WTC11 (cell line): ENCODE results near the gene FOXRED1. TPM values are rescaled to one million over a fixed set of nuclear protein-coding genes. Genes with fewer than 3 reads are reported as not detected.

Experiments used
- ATAC-seq: fragments of 200-7000 bp; cut with Tn5 transposase; 2 replicates; pipeline ENCODE4 v1.10.0; 2021; ENCODE audit warnings: mild to moderate bottlenecking, moderate library complexity
- CTCF ChIA-PET: fragments of 300-600 bp; sonication (Branson Sonifier 250); formaldehyde crosslinking; loops from one replicate; lab custom pipeline; 2021; ENCODE audit warnings: antibody characterized with exemption; lab: Charles Lee
- POLR2A ChIA-PET: fragments of 350-600 bp; sonication (Branson Sonifier 250); formaldehyde crosslinking; loops from one replicate; lab custom pipeline; 2021; ENCODE audit warnings: antibody characterized with exemption; lab: Charles Lee
- DNase-seq: peaks from one replicate; pipeline ENCODE4 v3.0.0; 2021; ENCODE audit warnings: low spot score
- H3K27ac Mint-ChIP-seq: 2 replicates; pipeline ENCODE4 v1.8.0; 2021; ENCODE audit warnings: mixed read lengths
- H3K27me3 Mint-ChIP-seq: 2 replicates; pipeline ENCODE4 v1.8.0; 2021; ENCODE audit warnings: low read depth, mild to moderate bottlenecking, moderate library complexity, mixed read lengths
- H3K36me3 Mint-ChIP-seq: 2 replicates; pipeline ENCODE4 v1.8.0; 2021; ENCODE audit warnings: mixed read lengths
- H3K4me1 Mint-ChIP-seq: 2 replicates; pipeline ENCODE4 v1.8.0; 2022; ENCODE audit warnings: mixed read lengths
- H3K4me3 Mint-ChIP-seq: 2 replicates; pipeline ENCODE4 v1.8.0; 2021; ENCODE audit warnings: mild to moderate bottlenecking, moderate library complexity, mixed read lengths
- H3K9me3 Mint-ChIP-seq: 2 replicates; pipeline ENCODE4 v1.8.0; 2021; ENCODE audit warnings: mixed read lengths
- AFF4 ChIP-seq: sonication (generic); formaldehyde crosslinking; IDR thresholded peaks from 2 replicates; pipeline ENCODE4 v1.8.1; 2023; ENCODE audit warnings: mild to moderate bottlenecking, missing genetic modification reagents, borderline replicate concordance
- ARID4B ChIP-seq: sonication (generic); formaldehyde crosslinking; IDR thresholded peaks from 2 replicates; pipeline ENCODE4 v1.8.0; 2023; ENCODE audit warnings: missing genetic modification reagents, mild to moderate bottlenecking, borderline replicate concordance
- ATF3 ChIP-seq: sonication (generic); formaldehyde crosslinking; conservative IDR thresholded peaks from 2 replicates; pipeline ENCODE4 v1.8.1; 2022; ENCODE audit warnings: mild to moderate bottlenecking, missing genetic modification reagents
- ETV6 ChIP-seq: sonication (generic); formaldehyde crosslinking; IDR thresholded peaks from 2 replicates; pipeline ENCODE4 v1.8.1; 2022; ENCODE audit warnings: mild to moderate bottlenecking, missing genetic modification reagents
- FOXK1 ChIP-seq: sonication (generic); formaldehyde crosslinking; IDR thresholded peaks from 2 replicates; pipeline ENCODE4 v1.8.0; 2022; ENCODE audit warnings: mild to moderate bottlenecking, moderate library complexity, missing genetic modification reagents
- GTF2I ChIP-seq: fragments of 250-450 bp; sonication (Bioruptor Pico); conservative IDR thresholded peaks from 2 replicates; pipeline ENCODE4 v1.4.0; 2021; ENCODE audit warnings: mild to moderate bottlenecking
- HMGA2 ChIP-seq: fragments of 250-450 bp; sonication (Bioruptor Pico); IDR thresholded peaks from 2 replicates; pipeline ENCODE4 v1.4.0; 2021; ENCODE audit warnings: mild to moderate bottlenecking, moderate library complexity
- HMGXB4 ChIP-seq: sonication (generic); formaldehyde crosslinking; IDR thresholded peaks from 2 replicates; pipeline ENCODE4 v1.8.1; 2023; ENCODE audit warnings: mild to moderate bottlenecking, moderate library complexity, missing genetic modification reagents
- JUN ChIP-seq: sonication (generic); formaldehyde crosslinking; IDR thresholded peaks from 2 replicates; pipeline ENCODE4 v1.8.0; 2023; ENCODE audit warnings: mild to moderate bottlenecking, missing genetic modification reagents
- MYBL2 ChIP-seq: sonication (generic); formaldehyde crosslinking; IDR thresholded peaks from 2 replicates; pipeline ENCODE4 v1.8.1; 2023; ENCODE audit warnings: mild to moderate bottlenecking, moderate library complexity, missing genetic modification reagents
- RORB ChIP-seq: fragments of 250-450 bp; sonication (Bioruptor Pico); IDR thresholded peaks from 2 replicates; pipeline ENCODE4 v1.9.0; 2021; ENCODE audit warnings: mild to moderate bottlenecking
- ZNF121 ChIP-seq: sonication (generic); formaldehyde crosslinking; IDR thresholded peaks from 2 replicates; pipeline ENCODE4 v1.8.0; 2023; ENCODE audit warnings: missing genetic modification reagents
- ZNF416 ChIP-seq: fragments of 250-450 bp; sonication (Bioruptor Pico); IDR thresholded peaks from 2 replicates; pipeline ENCODE4 v1.9.0; 2021; ENCODE audit warnings: mild to moderate bottlenecking, inconsistent platforms
- ZNF423 ChIP-seq: fragments of 250-450 bp; sonication (Bioruptor Pico); IDR thresholded peaks from 2 replicates; pipeline ENCODE4 v2.1.2; 2022; ENCODE audit warnings: mild to moderate bottlenecking, moderate library complexity
- ZNF512 ChIP-seq: sonication (generic); formaldehyde crosslinking; IDR thresholded peaks from 2 replicates; pipeline ENCODE4 v1.8.1; 2022; ENCODE audit warnings: missing genetic modification reagents, borderline replicate concordance
- total RNA-seq: library from RNA; stranded (reverse); gene quantifications from 3 replicates; pipeline ENCODE4 v1.2.3, GENCODE V29; 2021
- TF ChIP-seq, protein P1 (sequence below): sonication (generic); formaldehyde crosslinking; IDR thresholded peaks from 2 replicates; pipeline ENCODE4 v1.8.1; 2022; ENCODE audit warnings: mild to moderate bottlenecking, moderate library complexity, missing genetic modification reagents
- TF ChIP-seq, protein P2 (sequence below): fragments of 250-450 bp; sonication (Bioruptor Pico); IDR thresholded peaks from 2 replicates; pipeline ENCODE4 v1.9.0; 2021; ENCODE audit warnings: mild to moderate bottlenecking, borderline replicate concordance

FOXRED1 gene
- total RNA-seq, 1 experiment from 2014 or later, result 61.9 TPM

DNA sequence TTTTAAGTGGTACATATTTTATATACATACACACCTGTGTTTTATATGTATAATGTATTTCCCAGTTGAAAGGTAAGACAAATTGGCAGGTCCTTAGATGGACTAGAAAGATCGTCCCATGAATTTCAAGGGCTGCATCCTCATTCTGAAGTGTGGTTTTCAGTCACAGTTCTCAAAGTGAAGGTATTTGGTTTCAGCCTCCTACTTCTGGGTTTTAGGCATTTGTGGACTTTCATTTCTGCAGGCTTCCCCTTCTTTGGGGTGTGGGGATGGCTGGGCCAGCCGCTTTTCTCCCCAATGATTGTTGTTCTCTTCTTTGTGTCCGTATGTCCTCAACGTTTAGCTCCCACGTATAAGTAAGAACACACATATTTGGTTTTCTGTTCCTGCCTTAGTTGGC lies 44.9 kb downstream of the FOXRED1 start:
- Mint-ChIP-seq H3K4me1 (no peaks in the 10 kb centered on the region), H3K9me3 (peaks cover 5% of the 10 kb centered on the region; the same call in 1 of the 2 replicates), H3K27ac (no peak overlapping the region), H3K36me3 (peaks cover 33% of the 10 kb centered on the region), H3K27me3 (no peaks in the 10 kb centered on the region), H3K4me3 (no peak overlapping the region)
- TF ChIP-seq AFF4 (no peak), FOXK1 (CRISPR knock-in tag) (no peak), ZNF512 (CRISPR knock-in tag) (no peak), GTF2I (CRISPR knock-in tag) (no peak), MYBL2 (CRISPR knock-in tag) (no peak), ZNF423 (CRISPR knock-in tag) (no peak), ARID4B (CRISPR knock-in tag) (no peak), ETV6 (CRISPR knock-in tag) (no peak), ZNF121 (CRISPR knock-in tag) (no peak), HMGA2 (CRISPR knock-in tag) (no peak), HMGXB4 (CRISPR knock-in tag) (no peak), ZNF416 (CRISPR knock-in tag) (no peak), RORB (CRISPR knock-in tag) (no peak), ATF3 (CRISPR knock-in tag) (no peak), JUN (CRISPR knock-in tag) (no peak)
- TF ChIP-seq, protein P1, sequence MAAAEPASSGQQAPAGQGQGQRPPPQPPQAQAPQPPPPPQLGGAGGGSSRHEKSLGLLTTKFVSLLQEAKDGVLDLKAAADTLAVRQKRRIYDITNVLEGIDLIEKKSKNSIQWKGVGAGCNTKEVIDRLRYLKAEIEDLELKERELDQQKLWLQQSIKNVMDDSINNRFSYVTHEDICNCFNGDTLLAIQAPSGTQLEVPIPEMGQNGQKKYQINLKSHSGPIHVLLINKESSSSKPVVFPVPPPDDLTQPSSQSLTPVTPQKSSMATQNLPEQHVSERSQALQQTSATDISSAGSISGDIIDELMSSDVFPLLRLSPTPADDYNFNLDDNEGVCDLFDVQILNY (CRISPR knock-in tag), result no peak
- TF ChIP-seq, protein P2, sequence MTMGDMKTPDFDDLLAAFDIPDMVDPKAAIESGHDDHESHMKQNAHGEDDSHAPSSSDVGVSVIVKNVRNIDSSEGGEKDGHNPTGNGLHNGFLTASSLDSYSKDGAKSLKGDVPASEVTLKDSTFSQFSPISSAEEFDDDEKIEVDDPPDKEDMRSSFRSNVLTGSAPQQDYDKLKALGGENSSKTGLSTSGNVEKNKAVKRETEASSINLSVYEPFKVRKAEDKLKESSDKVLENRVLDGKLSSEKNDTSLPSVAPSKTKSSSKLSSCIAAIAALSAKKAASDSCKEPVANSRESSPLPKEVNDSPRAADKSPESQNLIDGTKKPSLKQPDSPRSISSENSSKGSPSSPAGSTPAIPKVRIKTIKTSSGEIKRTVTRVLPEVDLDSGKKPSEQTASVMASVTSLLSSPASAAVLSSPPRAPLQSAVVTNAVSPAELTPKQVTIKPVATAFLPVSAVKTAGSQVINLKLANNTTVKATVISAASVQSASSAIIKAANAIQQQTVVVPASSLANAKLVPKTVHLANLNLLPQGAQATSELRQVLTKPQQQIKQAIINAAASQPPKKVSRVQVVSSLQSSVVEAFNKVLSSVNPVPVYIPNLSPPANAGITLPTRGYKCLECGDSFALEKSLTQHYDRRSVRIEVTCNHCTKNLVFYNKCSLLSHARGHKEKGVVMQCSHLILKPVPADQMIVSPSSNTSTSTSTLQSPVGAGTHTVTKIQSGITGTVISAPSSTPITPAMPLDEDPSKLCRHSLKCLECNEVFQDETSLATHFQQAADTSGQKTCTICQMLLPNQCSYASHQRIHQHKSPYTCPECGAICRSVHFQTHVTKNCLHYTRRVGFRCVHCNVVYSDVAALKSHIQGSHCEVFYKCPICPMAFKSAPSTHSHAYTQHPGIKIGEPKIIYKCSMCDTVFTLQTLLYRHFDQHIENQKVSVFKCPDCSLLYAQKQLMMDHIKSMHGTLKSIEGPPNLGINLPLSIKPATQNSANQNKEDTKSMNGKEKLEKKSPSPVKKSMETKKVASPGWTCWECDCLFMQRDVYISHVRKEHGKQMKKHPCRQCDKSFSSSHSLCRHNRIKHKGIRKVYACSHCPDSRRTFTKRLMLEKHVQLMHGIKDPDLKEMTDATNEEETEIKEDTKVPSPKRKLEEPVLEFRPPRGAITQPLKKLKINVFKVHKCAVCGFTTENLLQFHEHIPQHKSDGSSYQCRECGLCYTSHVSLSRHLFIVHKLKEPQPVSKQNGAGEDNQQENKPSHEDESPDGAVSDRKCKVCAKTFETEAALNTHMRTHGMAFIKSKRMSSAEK, result no peak
- DNase-seq (no peak), ATAC-seq (no peak)
- POLR2A ChIA-PET, result no interaction called here
- CTCF ChIA-PET, result no interaction called here
